GM12892 (cell line): ENCODE data around the gene MRPS34.

Source experiments
- POLR2AphosphoS5 ChIP-seq: IDR thresholded peaks from 2 replicates; pipeline ENCODE4 v1.6.1; 2011; ENCODE audit warnings: low read depth, low read length, control low read depth
- TAF1 ChIP-seq: IDR thresholded peaks from 2 replicates; pipeline ENCODE4 v1.6.1; 2011; ENCODE audit warnings: low read depth, mild to moderate bottlenecking, control low read depth, low read length, borderline replicate concordance

GRCh38 chr16:1752853-1753252 is 20.1 kb downstream of the MRPS34 start:
- TF ChIP-seq POLR2AphosphoS5 (no peak), TAF1 (no peak)
